ENCODE data around the gene CLEC16A.
"Not testable (repeated sequence)": the region's sequence is repeated elsewhere in the genome, so short reads cannot be mapped to it uniquely, and the experiment has no call there.

CLEC16A gene

DNA sequence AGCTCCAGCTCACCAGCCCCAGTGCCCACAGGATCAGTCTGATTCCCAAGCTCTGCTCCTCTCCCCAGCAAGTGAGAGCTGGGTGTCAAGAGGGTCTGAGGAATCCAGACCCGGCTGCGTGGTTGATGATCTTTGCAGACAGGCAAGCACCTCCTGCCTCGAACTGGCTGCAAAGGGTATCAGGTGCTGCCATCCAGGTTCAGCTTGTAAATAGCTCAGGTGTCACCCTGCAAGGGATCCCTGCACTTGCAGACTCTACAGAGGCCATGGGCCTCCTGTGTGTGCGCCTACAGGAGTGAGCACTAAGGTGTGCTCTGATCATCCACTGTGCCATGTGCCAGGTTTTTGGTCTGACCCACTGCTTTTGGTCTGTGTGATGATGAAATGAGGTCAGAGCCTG, 18.3 kb upstream of the CLEC16A start:
- no peak for DNase-seq (ENCODE audit: low spot score)

DNA sequence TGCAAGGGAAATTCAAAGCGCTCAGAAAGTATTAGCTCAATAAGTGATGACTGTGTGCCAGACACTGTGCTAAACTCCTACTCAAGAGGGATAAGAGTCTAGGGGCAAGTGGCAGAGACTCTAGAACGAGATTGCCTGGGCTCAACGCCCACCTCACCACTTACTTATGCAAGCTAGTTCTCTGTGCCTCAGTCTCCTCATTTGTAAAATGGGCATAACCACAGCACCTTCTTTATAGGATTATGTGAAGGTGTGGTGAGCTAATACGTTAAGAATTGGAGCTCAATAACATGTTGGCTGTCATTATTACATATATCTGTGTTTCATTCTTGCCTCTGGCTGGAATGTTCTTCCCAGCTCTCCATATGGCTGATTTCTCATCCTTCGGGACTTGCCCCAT, 17.5 kb upstream of the CLEC16A start:
- no peak for DNase-seq (ENCODE audit: low spot score)

DNA sequence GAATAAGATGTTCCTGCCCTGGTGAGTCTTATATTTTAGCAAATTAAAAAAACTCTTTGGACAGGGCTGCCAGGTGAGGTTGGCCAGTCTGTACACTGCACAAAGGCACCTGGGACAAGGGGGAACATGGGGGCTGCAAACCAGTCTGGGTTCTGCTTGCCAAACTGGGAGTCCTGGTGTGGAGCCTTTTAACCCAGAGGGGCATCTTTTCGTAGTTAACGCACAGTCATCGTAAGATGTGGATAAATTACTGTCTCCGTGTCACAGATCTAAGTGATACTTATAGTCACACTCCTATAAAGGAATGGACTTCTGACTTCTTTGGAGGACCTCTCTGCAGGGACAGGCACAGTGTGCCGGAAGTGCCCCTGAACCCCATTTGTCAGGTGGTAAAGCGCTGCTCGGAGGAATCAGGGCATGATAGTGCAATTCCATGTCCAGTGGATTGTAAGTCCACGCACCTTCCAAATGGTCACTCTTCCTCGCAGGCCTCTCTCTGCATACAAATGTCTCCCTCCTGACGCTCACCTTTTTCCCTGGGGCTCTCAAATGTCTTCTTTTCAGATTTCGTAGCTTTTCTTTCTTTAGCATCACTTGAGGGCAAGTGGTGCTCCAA, 16.8 kb upstream of the CLEC16A start:
- DNase-seq (ENCODE audit: low spot score): no peak

DNA sequence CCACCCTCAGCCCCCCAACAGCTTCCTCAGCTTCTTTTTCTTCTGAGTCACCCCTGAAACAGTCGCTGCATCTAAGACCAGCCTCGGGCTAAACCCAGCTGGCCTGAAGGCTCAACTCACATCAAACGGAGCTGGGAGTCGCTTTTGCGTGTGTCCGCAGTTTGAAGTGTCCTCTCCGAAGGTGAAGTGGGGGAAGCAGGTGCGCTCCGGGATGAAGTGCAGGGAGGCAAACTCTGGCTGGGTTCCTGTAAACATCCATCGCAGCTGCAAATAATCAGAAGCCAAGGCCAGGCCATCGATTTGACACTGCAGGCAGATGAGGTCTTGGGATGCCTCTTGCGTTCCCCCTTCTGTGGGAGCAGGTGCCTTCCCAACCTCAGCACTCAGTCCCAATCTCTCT, 15.3 kb upstream of the CLEC16A start:
- DNase-seq (ENCODE audit: low spot score): not testable (repeated sequence)

DNA sequence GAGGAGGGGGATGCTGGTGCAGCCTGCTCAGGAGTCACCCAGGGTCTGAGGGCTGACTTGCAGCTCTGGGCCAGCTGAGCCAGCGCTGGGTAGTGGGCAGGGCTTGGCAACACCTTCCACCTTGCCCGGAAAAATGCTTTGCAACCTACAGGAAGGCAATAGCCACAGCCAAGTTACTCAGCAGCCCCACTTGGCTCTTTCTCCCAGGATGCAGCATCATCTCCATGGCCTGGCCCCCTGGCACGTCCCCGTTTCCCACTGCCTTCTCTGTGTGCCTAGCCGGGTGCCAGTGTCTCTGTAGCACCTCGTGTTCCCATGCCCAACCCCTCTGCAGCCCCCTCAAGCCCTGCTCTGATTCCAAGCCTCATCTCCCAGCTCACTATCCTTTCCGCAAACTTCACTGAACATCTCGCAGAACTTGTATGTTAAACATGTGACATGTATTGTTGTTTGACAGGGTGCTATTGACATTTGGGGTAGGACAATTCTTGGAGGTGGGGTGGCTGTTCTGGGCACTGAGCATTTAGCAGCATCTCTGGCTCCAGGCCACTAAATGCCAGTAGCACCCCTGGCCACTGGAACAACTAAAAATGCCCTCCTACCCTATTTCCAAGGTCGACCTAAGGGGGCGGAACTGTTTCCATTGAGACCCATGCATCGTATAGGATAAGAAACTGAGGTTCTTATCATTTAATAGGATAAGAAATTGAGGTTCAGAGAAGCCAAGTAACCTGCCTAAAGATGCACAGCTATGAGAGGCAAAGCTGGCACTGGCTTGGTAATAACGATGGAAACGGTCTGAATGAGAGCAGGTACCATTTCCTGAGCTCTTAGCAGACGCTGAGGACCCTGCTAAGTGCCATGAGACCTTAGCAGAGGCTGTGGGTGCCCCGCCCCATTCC, 14.3 kb upstream of the CLEC16A start:
- no peak for DNase-seq (ENCODE audit: low spot score)

DNA sequence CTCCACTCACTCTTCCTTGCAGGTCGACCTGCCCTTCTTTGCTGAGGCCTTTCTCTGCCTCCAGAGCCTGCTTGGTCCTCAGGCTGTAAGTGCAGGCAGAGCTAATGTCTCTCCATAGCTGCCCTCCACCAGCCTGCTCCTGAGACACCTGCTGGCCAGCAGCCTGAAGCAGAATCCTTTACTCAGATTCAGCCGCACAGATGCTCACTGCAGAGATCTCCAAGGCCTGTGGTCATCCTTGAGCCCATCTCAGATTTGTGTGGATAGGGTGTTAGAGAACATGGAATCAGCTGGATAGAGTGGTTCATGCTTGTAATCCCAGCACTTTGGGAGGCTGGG, 13.6 kb upstream of the CLEC16A start:
- DNase-seq (ENCODE audit: low spot score): no peak

DNA sequence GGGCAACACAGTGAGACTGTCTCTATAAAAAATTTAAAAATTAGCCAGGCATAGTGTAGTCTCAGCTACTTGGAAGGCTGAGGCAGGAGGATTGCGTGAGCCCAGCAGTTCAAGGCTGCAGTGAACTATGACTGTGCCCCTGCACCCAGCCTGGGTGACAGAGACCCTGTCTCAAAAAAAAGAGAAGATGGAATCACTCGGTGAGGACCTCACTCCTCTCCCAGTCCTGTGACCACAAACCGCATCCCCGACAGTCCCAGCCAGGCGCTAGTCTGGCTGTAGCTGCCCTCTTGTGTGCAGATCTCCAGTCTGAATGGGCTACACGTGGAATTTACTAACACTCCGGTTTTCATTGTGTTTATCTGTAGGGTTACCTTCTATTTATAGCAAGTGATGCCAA, 13.2 kb upstream of the CLEC16A start:
- no peak for DNase-seq (ENCODE audit: low spot score)

DNA sequence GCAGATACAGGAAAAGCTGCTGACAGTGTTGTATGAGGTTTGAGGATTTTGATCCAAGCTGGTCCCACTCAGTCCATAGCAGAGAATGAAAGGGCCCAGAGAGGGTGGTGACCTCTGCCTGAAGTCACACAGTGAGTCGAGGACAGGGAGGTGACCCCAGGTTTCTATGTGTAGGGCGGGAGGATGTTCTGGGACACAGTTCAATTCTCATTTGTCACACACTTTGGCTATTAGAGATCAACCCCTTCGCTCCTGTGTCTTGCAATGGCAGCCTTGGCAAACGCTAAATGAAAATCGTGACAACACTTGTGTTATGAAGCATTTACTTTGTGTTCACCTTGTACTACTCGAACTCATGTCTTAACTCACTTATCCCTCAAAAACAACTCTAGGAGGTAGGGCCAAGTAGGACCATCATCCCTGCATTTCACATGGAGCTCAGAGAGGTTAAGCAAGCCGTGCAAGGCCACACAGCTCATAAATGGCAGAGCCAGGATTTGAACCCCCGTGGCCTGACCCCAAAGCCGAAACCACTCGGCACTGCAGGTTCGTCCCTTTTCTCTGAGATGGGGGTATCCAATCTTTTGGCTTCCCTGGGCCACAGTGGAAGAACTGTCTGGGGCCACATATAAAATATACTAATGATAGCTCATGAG, 12.3 kb upstream of the CLEC16A start:
- no peak for DNase-seq (ENCODE audit: low spot score)

DNA sequence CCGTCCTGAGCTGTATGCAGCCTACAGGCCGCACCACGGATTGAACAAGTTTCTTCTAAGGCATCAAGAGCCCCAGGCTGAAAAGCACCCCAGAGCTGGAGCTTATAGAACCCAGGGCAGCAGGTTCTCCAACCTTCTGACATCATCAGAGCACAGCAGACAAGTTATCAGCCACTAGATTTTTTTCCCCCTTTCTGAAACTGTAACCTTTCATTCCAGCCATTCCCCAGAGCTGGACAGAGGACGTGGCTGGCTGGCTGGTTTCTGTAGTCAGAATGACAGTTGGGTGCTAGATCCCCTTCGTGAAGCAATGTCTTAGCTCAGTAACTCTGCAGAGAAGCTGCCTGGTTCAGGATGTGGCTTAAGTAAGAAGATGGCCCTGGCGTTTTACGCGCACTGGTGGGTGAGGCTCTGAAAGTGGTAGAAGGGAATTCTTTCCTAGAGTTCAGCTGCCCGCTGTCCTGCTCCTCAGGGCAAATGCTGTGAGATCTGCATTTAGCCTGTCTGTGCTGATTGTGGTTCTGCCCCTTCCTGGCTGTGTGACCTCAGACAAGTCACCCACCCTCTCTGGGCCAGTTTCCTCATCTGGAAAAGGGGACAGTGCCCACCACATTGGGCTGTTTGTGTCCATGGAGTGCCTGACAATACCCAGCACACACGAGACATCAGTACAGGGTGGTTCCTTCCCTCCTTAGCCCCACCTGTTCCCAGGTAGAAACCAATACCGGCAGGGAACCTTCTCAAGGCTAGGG, 11.2 kb upstream of the CLEC16A start:
- DNase-seq (ENCODE audit: low spot score): no peak

DNA sequence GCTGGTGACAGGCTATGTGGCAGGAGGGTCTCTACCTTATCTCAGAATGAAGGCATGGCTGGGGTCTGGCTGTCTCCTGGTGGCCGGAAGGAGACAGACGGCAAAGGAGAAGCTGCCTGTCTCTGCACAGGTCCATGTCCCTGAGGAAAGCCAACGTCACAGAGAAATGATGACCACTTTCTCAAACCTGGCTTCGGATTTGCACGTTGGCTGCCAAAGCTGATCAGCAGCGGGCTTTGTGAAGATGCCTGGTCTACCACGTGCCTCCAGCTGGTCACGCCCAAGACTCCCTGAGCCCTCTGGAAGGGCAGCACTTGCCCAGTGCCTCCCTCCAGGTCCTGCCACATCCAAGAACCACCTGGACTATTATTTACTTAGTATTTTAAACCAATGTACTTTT, 10.5 kb upstream of the CLEC16A start:
- DNase-seq (ENCODE audit: low spot score): no peak

DNA sequence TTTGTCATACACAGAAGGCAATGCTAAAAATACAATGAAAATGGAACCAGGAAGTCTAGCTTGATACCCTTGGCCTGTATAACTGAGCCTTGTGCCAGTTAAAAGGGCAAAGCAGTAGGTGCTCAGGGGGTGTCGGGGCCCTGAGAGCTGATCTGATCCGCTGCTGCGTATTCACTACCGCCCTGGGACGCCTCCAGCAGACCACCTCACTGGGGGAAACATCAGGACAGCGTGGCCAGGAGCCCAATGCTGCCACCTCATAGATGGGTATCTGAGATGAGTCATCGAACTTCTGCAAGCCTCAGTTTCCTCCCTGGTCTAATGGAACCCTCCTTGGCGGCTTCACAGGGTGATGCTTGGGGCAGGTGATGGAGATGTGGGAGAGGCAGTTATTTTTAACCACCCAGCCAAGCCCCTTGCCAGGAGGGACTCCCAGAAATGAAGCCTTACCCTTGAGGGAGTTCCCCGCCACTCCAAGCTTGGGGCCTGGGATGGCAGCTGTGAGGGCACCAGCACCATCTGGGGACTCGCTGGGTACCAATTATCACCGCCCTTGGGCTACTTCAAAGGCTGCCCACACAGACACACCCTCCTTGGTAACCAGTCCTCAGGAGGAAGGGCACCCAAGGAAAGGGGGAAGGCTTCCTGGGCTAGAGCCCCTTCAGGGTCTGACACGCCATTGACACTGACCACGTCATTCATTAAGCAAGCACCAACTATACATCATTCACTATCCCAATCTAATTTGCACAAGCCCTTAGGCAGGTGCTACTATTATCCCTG, 9.8 kb upstream of the CLEC16A start:
- no peak for DNase-seq (ENCODE audit: low spot score)

DNA sequence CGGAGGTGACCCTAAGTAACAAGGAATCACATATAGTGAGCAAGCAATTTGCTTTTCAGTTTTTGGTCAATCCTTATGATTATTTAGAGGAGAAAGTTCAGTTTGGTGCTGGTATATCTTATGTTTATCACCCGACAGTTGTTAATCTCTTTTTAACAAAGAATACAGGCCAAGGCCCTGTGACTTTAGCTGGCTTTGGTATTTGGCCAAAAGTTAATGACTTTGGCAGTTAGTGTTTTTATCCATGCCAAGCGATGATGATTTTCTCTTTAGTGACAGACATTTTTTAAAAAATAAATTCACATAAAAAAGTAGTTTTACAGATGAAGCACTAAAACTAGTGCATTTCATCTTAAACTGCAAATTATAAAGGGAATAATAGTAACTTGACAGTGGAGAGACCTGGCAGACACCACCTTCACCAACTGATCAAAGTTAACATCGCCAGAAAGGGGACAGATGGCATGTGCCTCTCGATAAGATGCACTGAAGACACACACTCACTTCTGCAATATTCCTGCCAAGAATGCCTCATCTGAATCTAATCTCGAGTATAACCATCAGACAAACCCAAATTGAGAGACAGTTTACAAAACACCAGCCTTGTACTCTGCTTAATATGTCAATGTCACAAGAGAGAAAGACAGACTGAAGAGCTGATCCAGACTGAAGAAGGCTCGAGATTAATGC, 9.0 kb upstream of the CLEC16A start:
- no peak for DNase-seq (ENCODE audit: low spot score)

DNA sequence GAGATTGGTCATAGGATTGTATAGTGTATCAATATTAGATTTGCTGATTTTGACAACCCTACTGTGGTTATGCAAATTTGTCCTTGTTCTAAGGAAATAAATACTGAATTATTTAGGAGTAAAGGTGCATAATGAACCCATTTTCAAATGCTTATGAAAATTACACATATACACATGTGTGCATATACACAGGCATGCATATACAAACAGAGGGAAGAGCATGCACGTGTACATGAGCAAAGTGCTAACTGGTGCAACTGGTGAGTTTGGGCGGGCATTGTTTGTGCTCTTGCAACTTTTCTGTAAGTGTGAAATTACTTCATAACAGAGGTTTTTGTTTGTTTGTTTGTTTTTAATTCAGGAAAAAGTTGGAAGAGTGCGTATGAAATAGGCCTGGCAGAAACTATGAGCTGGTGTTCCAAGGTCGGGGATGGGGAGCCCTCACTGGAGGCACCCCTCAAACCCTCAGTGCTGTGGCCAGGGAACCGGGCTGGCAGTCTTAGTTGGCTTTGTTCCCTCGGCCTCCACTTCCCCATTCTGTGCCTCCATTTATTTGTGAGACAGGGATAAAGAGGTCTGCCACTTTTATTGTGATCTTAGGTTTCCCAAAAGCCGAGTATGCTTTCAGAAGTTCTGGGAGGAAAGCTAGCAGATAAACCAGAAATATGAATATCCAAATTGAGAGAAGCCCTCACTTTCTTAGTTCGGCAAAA, 7.9 kb upstream of the CLEC16A start:
- no peak for DNase-seq (ENCODE audit: low spot score)

DNA sequence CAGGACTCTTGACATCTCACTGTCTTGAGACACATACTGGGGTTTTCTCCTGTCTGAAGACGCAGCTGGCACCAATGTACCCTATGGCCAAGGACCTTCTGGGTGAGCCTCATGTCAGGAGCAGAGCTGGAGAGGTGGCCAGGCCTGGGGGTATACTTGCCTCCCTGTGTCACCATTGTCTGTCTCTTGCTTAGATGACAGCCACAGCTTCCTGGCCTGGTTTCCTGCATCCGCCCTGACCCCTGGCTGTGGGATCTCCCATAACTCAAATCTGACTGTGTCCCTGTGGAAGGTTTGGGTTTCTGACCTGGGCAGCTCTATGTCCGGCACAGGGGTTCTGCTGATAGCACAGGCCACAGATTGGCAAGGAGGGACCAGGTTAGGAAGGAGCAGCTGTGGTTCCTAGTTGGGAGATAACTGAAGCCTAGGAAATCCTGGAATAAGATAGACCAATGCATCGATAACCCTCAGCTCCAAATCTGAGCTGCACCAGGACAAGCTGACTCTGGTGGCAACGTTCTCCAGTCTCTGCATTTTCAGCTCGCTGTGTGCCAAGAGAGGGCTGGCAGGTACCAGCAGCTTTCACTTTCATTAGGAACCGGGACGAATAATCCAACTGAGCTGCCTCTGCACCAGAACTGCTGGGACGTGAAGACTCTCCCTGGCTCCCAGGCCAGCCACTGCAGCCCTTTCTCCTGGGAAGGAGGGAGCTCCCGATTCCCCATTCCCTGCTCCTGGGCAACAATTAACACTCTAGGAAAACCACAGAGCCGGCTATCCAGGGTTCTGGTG, 7.1 kb upstream of the CLEC16A start:
- no peak for DNase-seq (ENCODE audit: low spot score)

DNA sequence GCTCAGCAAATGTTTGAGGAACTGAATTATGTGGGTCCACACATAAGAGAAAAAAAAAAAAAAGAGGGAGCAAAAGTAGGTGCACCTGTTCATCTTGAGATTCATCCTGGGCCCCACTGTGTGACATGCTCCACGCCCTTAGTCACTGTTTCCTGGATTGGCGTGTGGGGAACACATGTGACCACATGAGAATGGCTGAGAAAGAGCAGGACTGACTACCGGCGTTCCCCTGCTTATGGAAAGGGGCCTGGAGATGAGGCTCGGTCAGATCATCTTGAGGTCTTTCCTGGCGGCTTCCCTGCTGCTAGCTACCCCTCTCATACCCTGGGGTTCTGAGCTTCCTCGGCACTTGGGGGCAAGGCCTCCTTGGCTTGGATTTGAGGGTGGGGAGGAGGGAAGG, 6.0 kb upstream of the CLEC16A start:
- no peak for DNase-seq (ENCODE audit: low spot score)

DNA sequence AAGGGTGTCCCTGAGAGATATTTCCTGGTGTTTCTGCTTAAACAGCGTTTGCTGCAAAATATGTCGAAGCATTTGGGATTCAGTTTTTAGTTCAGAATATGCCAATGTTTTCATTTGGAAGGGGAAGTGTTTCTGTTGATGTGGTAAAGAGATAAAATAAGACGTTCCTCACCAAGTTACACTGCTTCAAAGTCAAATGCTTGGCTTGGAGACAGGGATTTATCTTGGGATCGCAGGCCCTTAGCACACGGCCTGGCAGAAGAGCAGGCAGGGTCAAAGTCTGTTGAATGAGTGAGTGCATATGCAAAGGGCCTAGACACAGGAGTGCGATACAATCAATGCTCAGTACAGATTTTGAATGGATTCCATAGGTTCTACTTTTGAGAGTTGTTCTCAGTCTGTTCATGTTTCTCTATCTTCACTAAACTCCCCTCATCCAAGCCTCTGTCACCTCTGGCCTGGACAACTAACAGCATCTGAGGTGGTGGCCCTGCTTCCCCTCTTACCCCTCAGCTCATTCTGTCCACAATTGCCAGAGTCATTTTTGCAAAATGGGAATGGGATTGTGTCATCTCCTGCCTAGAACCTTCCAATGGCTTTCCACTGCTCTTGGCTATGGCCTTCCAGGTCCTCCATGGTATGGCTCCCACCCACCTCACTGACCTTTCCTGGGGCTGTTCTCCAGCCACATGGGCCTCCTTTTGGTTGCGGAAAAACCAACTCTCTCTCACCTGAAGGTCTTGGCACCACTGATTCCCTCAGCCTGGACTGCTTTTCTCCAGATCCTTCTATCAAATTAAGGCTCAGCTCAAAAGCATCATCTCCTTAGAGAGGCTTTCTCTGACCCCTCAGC, 5.3 kb upstream of the CLEC16A start:
- no peak for DNase-seq (ENCODE audit: low spot score)

DNA sequence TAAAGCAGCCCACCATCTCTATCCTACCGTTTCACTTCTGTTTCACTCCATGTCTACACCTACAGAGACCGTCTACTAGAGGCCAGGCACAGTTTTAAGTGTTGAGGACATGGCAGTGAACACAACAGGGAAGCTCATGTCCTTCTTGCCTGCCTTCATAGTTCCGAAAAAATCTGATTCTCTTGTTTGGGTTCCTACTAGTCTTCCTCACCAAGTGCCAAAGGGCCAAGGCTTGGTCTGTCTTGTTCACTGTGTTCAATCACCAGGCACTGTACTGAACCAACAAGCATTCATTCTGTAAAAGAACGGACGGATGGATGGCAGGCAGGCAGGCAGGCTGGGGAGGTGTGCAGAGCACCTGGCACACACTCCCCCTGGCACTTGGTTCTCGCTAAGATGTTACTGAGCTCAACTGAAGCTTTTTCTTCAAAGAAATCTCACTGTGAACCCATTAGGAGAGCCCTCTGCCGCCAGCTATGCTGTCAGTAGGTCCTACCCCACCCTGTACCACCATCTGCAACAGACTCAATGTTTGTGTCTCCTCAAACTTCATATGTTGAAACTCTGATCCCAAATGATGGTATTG, 4.6 kb upstream of the CLEC16A start:
- no peak for DNase-seq (ENCODE audit: low spot score)

DNA sequence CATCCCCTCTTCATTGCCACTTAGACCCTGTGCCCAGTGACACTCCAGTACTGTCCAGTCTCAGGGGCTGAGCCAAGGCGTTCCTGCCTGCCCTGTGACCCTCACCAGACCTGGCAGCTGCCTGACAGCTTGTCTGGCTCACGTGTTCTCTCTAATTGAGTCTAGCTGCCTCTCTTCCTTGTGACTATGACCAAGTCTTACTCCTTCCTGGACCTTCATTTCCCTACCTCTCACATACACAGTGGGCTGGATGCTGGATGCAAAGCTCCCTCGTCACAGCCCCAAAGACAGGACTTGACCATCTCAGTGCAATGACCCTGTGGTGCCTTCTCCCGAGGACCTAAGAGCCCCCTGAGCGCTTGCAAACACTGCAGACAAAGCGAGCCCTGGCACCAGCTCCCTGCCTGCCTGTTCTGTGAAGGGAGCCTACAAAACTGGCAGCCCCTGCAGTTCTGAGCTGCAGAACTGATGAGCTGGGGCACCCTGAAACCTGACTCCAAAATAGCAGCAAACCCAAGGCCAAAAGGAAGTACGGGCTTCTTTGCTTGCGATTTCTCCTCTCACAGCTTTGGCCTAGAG, 3.8 kb upstream of the CLEC16A start:
- no peak for DNase-seq (ENCODE audit: low spot score)
